Right lobe of liver (tissue), 4 donors: ENCODE measurements around the gene NUBP2.

Experiments
- CTCF ChIP-seq, 4 donors: fragments of 200-600 bp in 3 of 4; fragments of 450-650 bp in 1 of 4; IDR thresholded peaks; one replicate each; pipeline versions ENCODE4 v1.5.1 to v1.8.0; 2016 to 2022; ENCODE audit warnings: antibody characterized with exemption in 4 of 4, mild to moderate bottlenecking in 2 of 4
- POLR2A ChIP-seq: fragments of 450-650 bp; IDR thresholded peaks from one replicate; pipeline ENCODE4 v1.6.1; 2017; ENCODE audit warnings: antibody characterized with exemption, mild to moderate bottlenecking
- donor health status: DM: no; HTN: no; CAD: no.
- donor health status: DM: no; HTN: no; CAD: no.
- donor health status: DM: no; HTN: yes; CAD: no.

- TF ChIP-seq CTCF (IDR thresholded peaks at IDR 0.05) (no peak), POLR2A (no peak)
These were observed 36.2 kb downstream of the NUBP2 start for GRCh38 chr16:1818873-1819525.
